Liver (tissue), 3 donors: ENCODE measurements around the gene ZFYVE1.

Experiments used
- EGR1 ChIP-seq, 2 donors: IDR thresholded peaks; 2 replicates each; pipeline ENCODE4 v1.6.1; 2016 to 2018; ENCODE audit warnings: antibody characterized with exemption in 2 of 2, low read depth in 2 of 2
- FOXA1 ChIP-seq: IDR thresholded peaks from 2 replicates; pipeline ENCODE4 v1.6.1; 2016; ENCODE audit warnings: antibody characterized with exemption
- GABPA ChIP-seq, 2 donors: IDR thresholded peaks in 1 of 2; conservative IDR thresholded peaks in 1 of 2; 2 replicates each; pipeline ENCODE4 v1.6.1; 2016; ENCODE audit warnings: antibody characterized with exemption in 2 of 2, mild to moderate bottlenecking in 1 of 2, moderate library complexity in 1 of 2
- JUND ChIP-seq, 2 donors: IDR thresholded peaks; 2 replicates each; pipeline ENCODE4 v1.6.1; 2016; ENCODE audit warnings: antibody characterized with exemption in 2 of 2
- NR2F2 ChIP-seq: IDR thresholded peaks from 2 replicates; pipeline ENCODE4 v1.6.1; 2016; ENCODE audit warnings: antibody characterized with exemption
- RAD21 ChIP-seq, 2 donors: IDR thresholded peaks; 2 replicates each; pipeline ENCODE4 v1.6.1; 2016; ENCODE audit warnings: antibody characterized with exemption in 2 of 2, mild to moderate bottlenecking in 2 of 2
- SP1 ChIP-seq: IDR thresholded peaks from 2 replicates; pipeline ENCODE4 v1.6.1; 2018; ENCODE audit warnings: antibody characterized with exemption, mild to moderate bottlenecking
- TAF1 ChIP-seq: conservative IDR thresholded peaks from 2 replicates; pipeline ENCODE4 v1.6.1; 2016; ENCODE audit warnings: antibody characterized with exemption, mild to moderate bottlenecking
- YY1 ChIP-seq: IDR thresholded peaks from 2 replicates; pipeline ENCODE4 v1.6.1; 2016; ENCODE audit warnings: antibody characterized with exemption, mild to moderate bottlenecking
- TF ChIP-seq, protein P1 (sequence below): fragments of 150-350 bp; IDR thresholded peaks from 2 replicates; pipeline ENCODE4 v1.5.1; 2017; ENCODE audit warnings: improper control_type of control experiment, low read depth, low read length; ENCODE audit not compliant: missing input control
- TF ChIP-seq, protein P2 (sequence below): IDR thresholded peaks from 2 replicates; pipeline ENCODE4 v1.6.1; 2016; ENCODE audit warnings: antibody characterized with exemption, mild to moderate bottlenecking
- TF ChIP-seq, protein P3 (sequence below): IDR thresholded peaks from 2 replicates; pipeline ENCODE4 v1.6.1; 2016; ENCODE audit warnings: antibody characterized with exemption
- TF ChIP-seq, protein P4 (sequence below): IDR thresholded peaks from 2 replicates; pipeline ENCODE4 v1.6.1; 2016; ENCODE audit warnings: antibody characterized with exemption
- TF ChIP-seq, protein P5 (sequence below): IDR thresholded peaks from 2 replicates; pipeline ENCODE4 v1.6.1; 2016; ENCODE audit warnings: antibody characterized with exemption
- donor health status: healthy.
- donor health status: healthy.

DNA sequence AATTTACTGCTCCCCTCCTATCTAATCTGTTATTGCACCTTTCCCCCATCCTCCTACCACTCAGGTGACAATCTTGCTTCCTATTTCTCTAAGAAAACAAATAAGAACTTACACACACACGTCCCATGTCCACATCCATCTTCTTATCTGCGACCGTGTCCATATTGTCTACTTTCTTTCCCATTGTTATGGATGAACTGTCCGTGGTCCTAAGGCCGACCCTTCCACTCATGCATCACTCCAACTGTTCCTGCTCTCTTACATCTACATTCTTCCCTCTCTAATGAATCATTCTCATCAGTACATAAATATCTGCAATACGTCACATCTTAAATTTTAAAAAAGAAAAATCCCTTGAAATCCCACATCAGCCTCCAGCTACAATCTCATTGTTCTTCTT, 30.0 kb downstream of the ZFYVE1 start:
- TF ChIP-seq, protein P1, sequence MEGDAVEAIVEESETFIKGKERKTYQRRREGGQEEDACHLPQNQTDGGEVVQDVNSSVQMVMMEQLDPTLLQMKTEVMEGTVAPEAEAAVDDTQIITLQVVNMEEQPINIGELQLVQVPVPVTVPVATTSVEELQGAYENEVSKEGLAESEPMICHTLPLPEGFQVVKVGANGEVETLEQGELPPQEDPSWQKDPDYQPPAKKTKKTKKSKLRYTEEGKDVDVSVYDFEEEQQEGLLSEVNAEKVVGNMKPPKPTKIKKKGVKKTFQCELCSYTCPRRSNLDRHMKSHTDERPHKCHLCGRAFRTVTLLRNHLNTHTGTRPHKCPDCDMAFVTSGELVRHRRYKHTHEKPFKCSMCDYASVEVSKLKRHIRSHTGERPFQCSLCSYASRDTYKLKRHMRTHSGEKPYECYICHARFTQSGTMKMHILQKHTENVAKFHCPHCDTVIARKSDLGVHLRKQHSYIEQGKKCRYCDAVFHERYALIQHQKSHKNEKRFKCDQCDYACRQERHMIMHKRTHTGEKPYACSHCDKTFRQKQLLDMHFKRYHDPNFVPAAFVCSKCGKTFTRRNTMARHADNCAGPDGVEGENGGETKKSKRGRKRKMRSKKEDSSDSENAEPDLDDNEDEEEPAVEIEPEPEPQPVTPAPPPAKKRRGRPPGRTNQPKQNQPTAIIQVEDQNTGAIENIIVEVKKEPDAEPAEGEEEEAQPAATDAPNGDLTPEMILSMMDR: no peak
- TF ChIP-seq, protein P2, sequence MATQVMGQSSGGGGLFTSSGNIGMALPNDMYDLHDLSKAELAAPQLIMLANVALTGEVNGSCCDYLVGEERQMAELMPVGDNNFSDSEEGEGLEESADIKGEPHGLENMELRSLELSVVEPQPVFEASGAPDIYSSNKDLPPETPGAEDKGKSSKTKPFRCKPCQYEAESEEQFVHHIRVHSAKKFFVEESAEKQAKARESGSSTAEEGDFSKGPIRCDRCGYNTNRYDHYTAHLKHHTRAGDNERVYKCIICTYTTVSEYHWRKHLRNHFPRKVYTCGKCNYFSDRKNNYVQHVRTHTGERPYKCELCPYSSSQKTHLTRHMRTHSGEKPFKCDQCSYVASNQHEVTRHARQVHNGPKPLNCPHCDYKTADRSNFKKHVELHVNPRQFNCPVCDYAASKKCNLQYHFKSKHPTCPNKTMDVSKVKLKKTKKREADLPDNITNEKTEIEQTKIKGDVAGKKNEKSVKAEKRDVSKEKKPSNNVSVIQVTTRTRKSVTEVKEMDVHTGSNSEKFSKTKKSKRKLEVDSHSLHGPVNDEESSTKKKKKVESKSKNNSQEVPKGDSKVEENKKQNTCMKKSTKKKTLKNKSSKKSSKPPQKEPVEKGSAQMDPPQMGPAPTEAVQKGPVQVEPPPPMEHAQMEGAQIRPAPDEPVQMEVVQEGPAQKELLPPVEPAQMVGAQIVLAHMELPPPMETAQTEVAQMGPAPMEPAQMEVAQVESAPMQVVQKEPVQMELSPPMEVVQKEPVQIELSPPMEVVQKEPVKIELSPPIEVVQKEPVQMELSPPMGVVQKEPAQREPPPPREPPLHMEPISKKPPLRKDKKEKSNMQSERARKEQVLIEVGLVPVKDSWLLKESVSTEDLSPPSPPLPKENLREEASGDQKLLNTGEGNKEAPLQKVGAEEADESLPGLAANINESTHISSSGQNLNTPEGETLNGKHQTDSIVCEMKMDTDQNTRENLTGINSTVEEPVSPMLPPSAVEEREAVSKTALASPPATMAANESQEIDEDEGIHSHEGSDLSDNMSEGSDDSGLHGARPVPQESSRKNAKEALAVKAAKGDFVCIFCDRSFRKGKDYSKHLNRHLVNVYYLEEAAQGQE: no peak
- TF ChIP-seq RAD21 (IDR thresholded peaks at IDR 0.05) (no peak), FOXA1 (no peak), GABPA (IDR thresholded peaks at IDR 0.05 in 1 of 2, conservative IDR thresholded peaks at IDR 0.05 in 1 of 2) (no peak), TAF1 (no peak), YY1 (no peak), JUND (IDR thresholded peaks at IDR 0.05) (no peak), SP1 (no peak), NR2F2 (no peak), EGR1 (IDR thresholded peaks at IDR 0.05; ENCODE audit: low read depth in 2 of 2) (no peak)
- TF ChIP-seq, protein P3, sequence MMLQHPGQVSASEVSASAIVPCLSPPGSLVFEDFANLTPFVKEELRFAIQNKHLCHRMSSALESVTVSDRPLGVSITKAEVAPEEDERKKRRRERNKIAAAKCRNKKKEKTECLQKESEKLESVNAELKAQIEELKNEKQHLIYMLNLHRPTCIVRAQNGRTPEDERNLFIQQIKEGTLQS: no peak
- TF ChIP-seq, protein P4, sequence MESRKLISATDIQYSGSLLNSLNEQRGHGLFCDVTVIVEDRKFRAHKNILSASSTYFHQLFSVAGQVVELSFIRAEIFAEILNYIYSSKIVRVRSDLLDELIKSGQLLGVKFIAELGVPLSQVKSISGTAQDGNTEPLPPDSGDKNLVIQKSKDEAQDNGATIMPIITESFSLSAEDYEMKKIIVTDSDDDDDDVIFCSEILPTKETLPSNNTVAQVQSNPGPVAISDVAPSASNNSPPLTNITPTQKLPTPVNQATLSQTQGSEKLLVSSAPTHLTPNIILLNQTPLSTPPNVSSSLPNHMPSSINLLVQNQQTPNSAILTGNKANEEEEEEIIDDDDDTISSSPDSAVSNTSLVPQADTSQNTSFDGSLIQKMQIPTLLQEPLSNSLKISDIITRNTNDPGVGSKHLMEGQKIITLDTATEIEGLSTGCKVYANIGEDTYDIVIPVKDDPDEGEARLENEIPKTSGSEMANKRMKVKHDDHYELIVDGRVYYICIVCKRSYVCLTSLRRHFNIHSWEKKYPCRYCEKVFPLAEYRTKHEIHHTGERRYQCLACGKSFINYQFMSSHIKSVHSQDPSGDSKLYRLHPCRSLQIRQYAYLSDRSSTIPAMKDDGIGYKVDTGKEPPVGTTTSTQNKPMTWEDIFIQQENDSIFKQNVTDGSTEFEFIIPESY: no peak
- TF ChIP-seq, protein P5, sequence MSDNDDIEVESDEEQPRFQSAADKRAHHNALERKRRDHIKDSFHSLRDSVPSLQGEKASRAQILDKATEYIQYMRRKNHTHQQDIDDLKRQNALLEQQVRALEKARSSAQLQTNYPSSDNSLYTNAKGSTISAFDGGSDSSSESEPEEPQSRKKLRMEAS: no peak
